ENCODE data around the gene PCYT2. TPM values are rescaled to one million over a fixed set of nuclear protein-coding genes. Genes with fewer than 3 reads are reported as not detected.

PCYT2 gene
- total and polyA plus RNA-seq, 2 donors (not counting 1 experiment from before 2014, with no cell fraction given), result 46.0 to 65.6 TPM

- Histone ChIP-seq H3K27ac (ENCODE audit: insufficient read depth, low read length) (no peak overlapping the region), H3K79me2 (ENCODE audit: control insufficient read depth, insufficient read depth, low read length) (peaks cover 4% of the 10 kb centered on the region), H3K27me3 (ENCODE audit: control insufficient read depth, insufficient read depth, low read length) (no peaks in the 10 kb centered on the region), H3K4me3 (replicated peaks in 1 of 4; ENCODE audit: control extremely low read depth in 1 of 4, insufficient read depth in 1 of 4, low read depth in 3 of 4, low read length in 4 of 4) (no peak overlapping the region), H3K36me3 (ENCODE audit: control insufficient read depth, insufficient read depth, low read length) (peaks cover 26% of the 10 kb centered on the region), H3K4me2 (ENCODE audit: extremely low read depth, insufficient read depth, low read length) (no peak overlapping the region), H3K9me3 (ENCODE audit: control insufficient read depth, insufficient read depth, low read depth, low read length) (no peaks in the 10 kb centered on the region), H3K4me1 (ENCODE audit: control insufficient read depth, extremely low read depth, insufficient read depth, low read length) (peaks cover 5% of the 10 kb centered on the region), H3K9ac (ENCODE audit: insufficient read depth, low read length) (no peak overlapping the region), H2AFZ (ENCODE audit: low read length) (no peak overlapping the region), H4K20me1 (ENCODE audit: control insufficient read depth, extremely low read depth, insufficient read depth, low read length) (no peaks in the 10 kb centered on the region)
- no peak for TF ChIP-seq EZH2 (IDR thresholded peaks at IDR 0.05; ENCODE audit: low read length, missing control alignments)
- TF ChIP-seq CTCF (conservative IDR thresholded peaks at IDR 0.05 in 1 of 2, IDR thresholded peaks at IDR 0.05 in 1 of 2; ENCODE audit: low read depth in 1 of 2, low read length in 2 of 2), result no peak
- DNase-seq (ENCODE audit: low read depth in 2 of 2), result no peak
Observed at GRCh38 chr17:81905424-81905875, 5.7 kb downstream of the PCYT2 start.

GRCh38 chr17:81904600-81905423 is 6.4 kb downstream of the PCYT2 start:
- H3K4me1 ChIP-seq (ENCODE audit: control insufficient read depth, extremely low read depth, insufficient read depth, low read length), result peaks cover under 1% of the 10 kb centered on the region
- no peak overlapping the region for H3K4me2 ChIP-seq (ENCODE audit: extremely low read depth, insufficient read depth, low read length)
- peaks cover 27% of the 10 kb centered on the region for H3K36me3 ChIP-seq (ENCODE audit: control insufficient read depth, insufficient read depth, low read length)
- H3K4me3 ChIP-seq (replicated peaks in 1 of 4; ENCODE audit: control extremely low read depth in 1 of 4, insufficient read depth in 1 of 4, low read depth in 3 of 4, low read length in 4 of 4), result no peak overlapping the region
- H3K27me3 ChIP-seq (ENCODE audit: control insufficient read depth, insufficient read depth, low read length), result no peaks in the 10 kb centered on the region
- H3K9ac ChIP-seq (ENCODE audit: insufficient read depth, low read length), result no peak overlapping the region
- H3K9me3 ChIP-seq (ENCODE audit: control insufficient read depth, insufficient read depth, low read depth, low read length), result no peaks in the 10 kb centered on the region
- DNase-seq (ENCODE audit: low read depth in 2 of 2), result no peak
- H4K20me1 ChIP-seq (ENCODE audit: control insufficient read depth, extremely low read depth, insufficient read depth, low read length), result no peaks in the 10 kb centered on the region
- H3K27ac ChIP-seq (ENCODE audit: insufficient read depth, low read length), result no peak overlapping the region
- TF ChIP-seq EZH2 (IDR thresholded peaks at IDR 0.05; ENCODE audit: low read length, missing control alignments) (no peak), CTCF (conservative IDR thresholded peaks at IDR 0.05 in 1 of 2, IDR thresholded peaks at IDR 0.05 in 1 of 2; ENCODE audit: low read depth in 1 of 2, low read length in 2 of 2) (no peak)
- no peaks in the 10 kb centered on the region for H3K79me2 ChIP-seq (ENCODE audit: control insufficient read depth, insufficient read depth, low read length)
- H2AFZ ChIP-seq (ENCODE audit: low read length), result no peak overlapping the region

GRCh38 chr17:81903896-81904599 is 7.2 kb downstream of the PCYT2 start:
- DNase-seq (ENCODE audit: low read depth in 2 of 2), result no peak

More at GRCh38 chr17:81903896-81904599, 7.2 kb downstream of the PCYT2 start:
- Histone ChIP-seq H3K9ac (ENCODE audit: insufficient read depth, low read length) (no peak overlapping the region), H3K9me3 (ENCODE audit: control insufficient read depth, insufficient read depth, low read depth, low read length) (no peaks in the 10 kb centered on the region), H3K4me2 (ENCODE audit: extremely low read depth, insufficient read depth, low read length) (no peak overlapping the region), H3K79me2 (ENCODE audit: control insufficient read depth, insufficient read depth, low read length) (no peaks in the 10 kb centered on the region), H3K27ac (ENCODE audit: insufficient read depth, low read length) (no peak overlapping the region), H2AFZ (ENCODE audit: low read length) (no peak overlapping the region), H3K36me3 (ENCODE audit: control insufficient read depth, insufficient read depth, low read length) (peaks cover 29% of the 10 kb centered on the region), H3K27me3 (ENCODE audit: control insufficient read depth, insufficient read depth, low read length) (no peaks in the 10 kb centered on the region), H3K4me3 (replicated peaks in 1 of 4; ENCODE audit: control extremely low read depth in 1 of 4, insufficient read depth in 1 of 4, low read depth in 3 of 4, low read length in 4 of 4) (no peak overlapping the region), H3K4me1 (ENCODE audit: control insufficient read depth, extremely low read depth, insufficient read depth, low read length) (no peaks in the 10 kb centered on the region), H4K20me1 (ENCODE audit: control insufficient read depth, extremely low read depth, insufficient read depth, low read length) (no peaks in the 10 kb centered on the region)
- TF ChIP-seq CTCF (conservative IDR thresholded peaks at IDR 0.05 in 1 of 2, IDR thresholded peaks at IDR 0.05 in 1 of 2; ENCODE audit: low read depth in 1 of 2, low read length in 2 of 2) (no peak), EZH2 (IDR thresholded peaks at IDR 0.05; ENCODE audit: low read length, missing control alignments) (no peak)
